Measurements from ENCODE around the gene PTPN2. TPM values are rescaled to one million over a fixed set of nuclear protein-coding genes. Genes with fewer than 3 reads are reported as not detected.

The PTPN2 gene
- polyA plus RNA-seq, 1 donor from 2014 or later, result 45.7 TPM

DNA sequence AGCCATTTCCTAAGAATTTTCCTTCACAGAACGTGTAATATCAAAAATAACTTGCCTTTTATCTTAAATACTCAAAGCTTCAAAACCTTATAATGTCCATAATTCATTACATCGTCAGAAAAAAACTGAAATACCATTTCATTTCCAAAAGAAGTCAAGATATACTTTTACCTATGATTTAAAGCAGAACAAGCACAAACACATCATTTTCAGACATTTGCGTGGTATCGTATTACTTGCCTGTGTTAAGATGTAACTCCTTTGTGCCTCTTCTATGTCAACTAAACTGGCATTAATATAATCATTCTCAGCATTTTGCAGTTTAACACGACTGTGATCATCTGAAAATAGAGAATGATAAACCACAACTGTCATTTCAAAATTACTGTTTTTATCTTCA is 47.5 kb downstream of the PTPN2 start:
- Histone ChIP-seq H4K20me1 (ENCODE audit: insufficient read depth) (no peaks in the 10 kb centered on the region), H3K36me3 (ENCODE audit: insufficient read depth, low read length) (no peaks in the 10 kb centered on the region), H3K9ac (ENCODE audit: low read length) (no peak overlapping the region), H3K27me3 (ENCODE audit: insufficient read depth, low read depth, low read length) (no peaks in the 10 kb centered on the region), H3K9me2 (ENCODE audit: insufficient read depth, low read length) (no peaks in the 10 kb centered on the region), H2AFZ (ENCODE audit: low read depth, low read length) (no peak overlapping the region), H3K27ac (ENCODE audit: low read length) (no peak overlapping the region), H3K9me3 (ENCODE audit: low read length) (no peaks in the 10 kb centered on the region), H3K4me2 (ENCODE audit: low read length) (no peak overlapping the region), H3K79me2 (replicated peaks; ENCODE audit: insufficient read depth, low read length) (no peaks in the 10 kb centered on the region), H3F3A (ENCODE audit: insufficient read depth, low read length, poor library complexity, severe bottlenecking) (no peaks in the 10 kb centered on the region), H3K4me3 (ENCODE audit: low read length) (no peak overlapping the region)
- TF ChIP-seq, protein P1, sequence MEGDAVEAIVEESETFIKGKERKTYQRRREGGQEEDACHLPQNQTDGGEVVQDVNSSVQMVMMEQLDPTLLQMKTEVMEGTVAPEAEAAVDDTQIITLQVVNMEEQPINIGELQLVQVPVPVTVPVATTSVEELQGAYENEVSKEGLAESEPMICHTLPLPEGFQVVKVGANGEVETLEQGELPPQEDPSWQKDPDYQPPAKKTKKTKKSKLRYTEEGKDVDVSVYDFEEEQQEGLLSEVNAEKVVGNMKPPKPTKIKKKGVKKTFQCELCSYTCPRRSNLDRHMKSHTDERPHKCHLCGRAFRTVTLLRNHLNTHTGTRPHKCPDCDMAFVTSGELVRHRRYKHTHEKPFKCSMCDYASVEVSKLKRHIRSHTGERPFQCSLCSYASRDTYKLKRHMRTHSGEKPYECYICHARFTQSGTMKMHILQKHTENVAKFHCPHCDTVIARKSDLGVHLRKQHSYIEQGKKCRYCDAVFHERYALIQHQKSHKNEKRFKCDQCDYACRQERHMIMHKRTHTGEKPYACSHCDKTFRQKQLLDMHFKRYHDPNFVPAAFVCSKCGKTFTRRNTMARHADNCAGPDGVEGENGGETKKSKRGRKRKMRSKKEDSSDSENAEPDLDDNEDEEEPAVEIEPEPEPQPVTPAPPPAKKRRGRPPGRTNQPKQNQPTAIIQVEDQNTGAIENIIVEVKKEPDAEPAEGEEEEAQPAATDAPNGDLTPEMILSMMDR (IDR thresholded peaks at IDR 0.05; ENCODE audit: poor library complexity, severe bottlenecking), result no peak
- TF ChIP-seq RAD21 (conservative IDR thresholded peaks at IDR 0.05), result no peak
- no peak for TF ChIP-seq EP300 (conservative IDR thresholded peaks at IDR 0.05; ENCODE audit: poor library complexity, severe bottlenecking)
- no peak for TF ChIP-seq TAF1 (IDR thresholded peaks at IDR 0.05; ENCODE audit: low read depth)
- TF ChIP-seq, protein P2, sequence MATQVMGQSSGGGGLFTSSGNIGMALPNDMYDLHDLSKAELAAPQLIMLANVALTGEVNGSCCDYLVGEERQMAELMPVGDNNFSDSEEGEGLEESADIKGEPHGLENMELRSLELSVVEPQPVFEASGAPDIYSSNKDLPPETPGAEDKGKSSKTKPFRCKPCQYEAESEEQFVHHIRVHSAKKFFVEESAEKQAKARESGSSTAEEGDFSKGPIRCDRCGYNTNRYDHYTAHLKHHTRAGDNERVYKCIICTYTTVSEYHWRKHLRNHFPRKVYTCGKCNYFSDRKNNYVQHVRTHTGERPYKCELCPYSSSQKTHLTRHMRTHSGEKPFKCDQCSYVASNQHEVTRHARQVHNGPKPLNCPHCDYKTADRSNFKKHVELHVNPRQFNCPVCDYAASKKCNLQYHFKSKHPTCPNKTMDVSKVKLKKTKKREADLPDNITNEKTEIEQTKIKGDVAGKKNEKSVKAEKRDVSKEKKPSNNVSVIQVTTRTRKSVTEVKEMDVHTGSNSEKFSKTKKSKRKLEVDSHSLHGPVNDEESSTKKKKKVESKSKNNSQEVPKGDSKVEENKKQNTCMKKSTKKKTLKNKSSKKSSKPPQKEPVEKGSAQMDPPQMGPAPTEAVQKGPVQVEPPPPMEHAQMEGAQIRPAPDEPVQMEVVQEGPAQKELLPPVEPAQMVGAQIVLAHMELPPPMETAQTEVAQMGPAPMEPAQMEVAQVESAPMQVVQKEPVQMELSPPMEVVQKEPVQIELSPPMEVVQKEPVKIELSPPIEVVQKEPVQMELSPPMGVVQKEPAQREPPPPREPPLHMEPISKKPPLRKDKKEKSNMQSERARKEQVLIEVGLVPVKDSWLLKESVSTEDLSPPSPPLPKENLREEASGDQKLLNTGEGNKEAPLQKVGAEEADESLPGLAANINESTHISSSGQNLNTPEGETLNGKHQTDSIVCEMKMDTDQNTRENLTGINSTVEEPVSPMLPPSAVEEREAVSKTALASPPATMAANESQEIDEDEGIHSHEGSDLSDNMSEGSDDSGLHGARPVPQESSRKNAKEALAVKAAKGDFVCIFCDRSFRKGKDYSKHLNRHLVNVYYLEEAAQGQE (IDR thresholded peaks at IDR 0.05; ENCODE audit: borderline replicate concordance), result no peak
- TF ChIP-seq EZH2 (IDR thresholded peaks at IDR 0.05; ENCODE audit: borderline replicate concordance, insufficient read depth, low read length, poor library complexity, severe bottlenecking), result no peak
- TF ChIP-seq POLR2AphosphoS5 (IDR thresholded peaks at IDR 0.05), result no peak

GRCh38 chr18:12828116-12829051 is 55.7 kb downstream of the PTPN2 start:
- no peak overlapping the region for H3K4me2 ChIP-seq (ENCODE audit: low read length)
- H3K9me3 ChIP-seq (ENCODE audit: low read length), result no peaks in the 10 kb centered on the region

More at GRCh38 chr18:12828116-12829051, 55.7 kb downstream of the PTPN2 start:
- H3K27ac ChIP-seq (ENCODE audit: low read length), result no peak overlapping the region
- no peaks in the 10 kb centered on the region for H3K36me3 ChIP-seq (ENCODE audit: insufficient read depth, low read length)
- TF ChIP-seq EP300 (conservative IDR thresholded peaks at IDR 0.05; ENCODE audit: poor library complexity, severe bottlenecking) (no peak), EZH2 (IDR thresholded peaks at IDR 0.05; ENCODE audit: borderline replicate concordance, insufficient read depth, low read length, poor library complexity, severe bottlenecking) (no peak), POLR2AphosphoS5 (IDR thresholded peaks at IDR 0.05) (no peak), TAF1 (IDR thresholded peaks at IDR 0.05; ENCODE audit: low read depth) (no peak), RAD21 (conservative IDR thresholded peaks at IDR 0.05) (no peak), SMC3 (conservative IDR thresholded peaks at IDR 0.05; ENCODE audit: poor library complexity) (no peak), MXI1 (conservative IDR thresholded peaks at IDR 0.05; ENCODE audit: poor library complexity, severe bottlenecking) (no peak)
- TF ChIP-seq, protein P2 (IDR thresholded peaks at IDR 0.05; ENCODE audit: borderline replicate concordance), result no peak
- TF ChIP-seq, protein P1 (IDR thresholded peaks at IDR 0.05; ENCODE audit: poor library complexity, severe bottlenecking), result no peak
- H4K20me1 ChIP-seq (ENCODE audit: insufficient read depth), result no peaks in the 10 kb centered on the region
- H3F3A ChIP-seq (ENCODE audit: insufficient read depth, low read length, poor library complexity, severe bottlenecking), result no peaks in the 10 kb centered on the region
- H3K9me2 ChIP-seq (ENCODE audit: insufficient read depth, low read length), result no peaks in the 10 kb centered on the region
- H2AFZ ChIP-seq (ENCODE audit: low read depth, low read length), result no peak overlapping the region
- no peak overlapping the region for H3K4me3 ChIP-seq (ENCODE audit: low read length)
- no peak overlapping the region for H3K9ac ChIP-seq (ENCODE audit: low read length)
- no peaks in the 10 kb centered on the region for H3K27me3 ChIP-seq (ENCODE audit: insufficient read depth, low read depth, low read length)
- H3K79me2 ChIP-seq (replicated peaks; ENCODE audit: insufficient read depth, low read length), result no peaks in the 10 kb centered on the region

Data from neural cell (in vitro differentiated cells).